Glutamatergic neuron (in vitro differentiated cells): Measurements from ENCODE around the gene CCDC9B. TPM values are rescaled to one million over a fixed set of nuclear protein-coding genes. Genes with fewer than 3 reads are reported as not detected.

Source experiments
- DNase-seq: peaks from one replicate; pipeline ENCODE4 v3.0.0; 2022
- H3K27ac Mint-ChIP-seq: one replicate; pipeline ENCODE4 v1.8.0; 2020; ENCODE audit warnings: mild to moderate bottlenecking, mixed read lengths, inconsistent platforms; ENCODE audit not compliant: unreplicated experiment
- H3K27me3 Mint-ChIP-seq: one replicate; pipeline ENCODE4 v1.8.0; 2020; ENCODE audit warnings: mild to moderate bottlenecking, moderate library complexity, mixed read lengths, inconsistent platforms; ENCODE audit not compliant: unreplicated experiment
- H3K36me3 Mint-ChIP-seq: one replicate; pipeline ENCODE4 v1.8.0; 2020; ENCODE audit warnings: mild to moderate bottlenecking, mixed read lengths, inconsistent platforms; ENCODE audit not compliant: unreplicated experiment
- H3K4me1 Mint-ChIP-seq: one replicate; pipeline ENCODE4 v1.8.0; 2020; ENCODE audit warnings: mild to moderate bottlenecking, low read depth, mixed read lengths, inconsistent platforms; ENCODE audit not compliant: unreplicated experiment
- H3K4me3 Mint-ChIP-seq: one replicate; pipeline ENCODE4 v1.8.0; 2020; ENCODE audit warnings: mild to moderate bottlenecking, mixed read lengths, inconsistent platforms; ENCODE audit not compliant: unreplicated experiment
- H3K9me3 Mint-ChIP-seq: one replicate; pipeline ENCODE4 v1.8.0; 2020; ENCODE audit warnings: mild to moderate bottlenecking, moderate library complexity, mixed read lengths, inconsistent platforms; ENCODE audit not compliant: unreplicated experiment
- CTCF ChIP-seq: fragments of 200-600 bp; sonication (generic); IDR thresholded peaks from one replicate; pipeline ENCODE4 v1.5.0; 2021; ENCODE audit not compliant: partially characterized antibody, unreplicated experiment
- total RNA-seq: library from RNA; stranded (reverse); fragmentation: NEBNext Ultra II Directional; extraction: Animal tissue kit (Norgen Biotek cat#: 25700); gene quantifications from one replicate; pipeline ENCODE4 v1.2.1, GENCODE V29; 2021; ENCODE audit not compliant: unreplicated experiment

CCDC9B gene
- total RNA-seq, 1 donor from 2014 or later: 0.49 TPM

- Mint-ChIP-seq H3K27ac (no peak overlapping the region), H3K9me3 (peaks cover 4% of the 10 kb centered on the region), H3K27me3 (peaks cover 11% of the 10 kb centered on the region), H3K4me3 (no peak overlapping the region), H3K36me3 (no peaks in the 10 kb centered on the region), H3K4me1 (peaks cover 21% of the 10 kb centered on the region)
- DNase-seq: peak; percentile 90
- peak; percentile 86 for TF ChIP-seq CTCF
Measured at GRCh38 chr15:40338041-40338657, 2.6 kb downstream of the CCDC9B start.

DNA sequence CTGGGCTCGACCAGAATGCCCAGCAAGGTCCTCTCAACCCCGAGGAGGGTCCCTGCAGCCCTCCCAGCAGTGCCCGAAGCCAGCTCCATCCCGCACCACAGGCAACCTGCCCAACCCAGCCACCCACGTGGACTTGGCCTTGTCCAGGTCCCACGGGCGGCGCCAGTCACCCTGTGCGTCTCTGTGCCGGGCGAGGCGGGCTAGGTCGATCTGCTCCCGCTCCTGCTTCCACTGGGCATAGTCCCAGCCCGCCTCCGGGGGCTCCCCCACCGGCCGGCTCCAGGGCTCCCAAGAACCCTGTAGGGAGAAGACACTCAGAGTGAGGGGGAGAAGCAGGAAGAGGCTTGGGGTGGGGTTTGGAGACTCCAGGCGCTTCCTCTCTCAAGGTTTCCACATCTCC, 3.1 kb downstream of the CCDC9B start:
- H3K4me3 Mint-ChIP-seq: no peak overlapping the region
- no peak for DNase-seq
- peaks cover 14% of the 10 kb centered on the region for H3K27me3 Mint-ChIP-seq
- H3K4me1 Mint-ChIP-seq: peaks cover 25% of the 10 kb centered on the region
- no peak for TF ChIP-seq CTCF
- peaks cover 9% of the 10 kb centered on the region for H3K9me3 Mint-ChIP-seq
- peaks cover 4% of the 10 kb centered on the region for H3K36me3 Mint-ChIP-seq
- H3K27ac Mint-ChIP-seq: no peak overlapping the region

DNA sequence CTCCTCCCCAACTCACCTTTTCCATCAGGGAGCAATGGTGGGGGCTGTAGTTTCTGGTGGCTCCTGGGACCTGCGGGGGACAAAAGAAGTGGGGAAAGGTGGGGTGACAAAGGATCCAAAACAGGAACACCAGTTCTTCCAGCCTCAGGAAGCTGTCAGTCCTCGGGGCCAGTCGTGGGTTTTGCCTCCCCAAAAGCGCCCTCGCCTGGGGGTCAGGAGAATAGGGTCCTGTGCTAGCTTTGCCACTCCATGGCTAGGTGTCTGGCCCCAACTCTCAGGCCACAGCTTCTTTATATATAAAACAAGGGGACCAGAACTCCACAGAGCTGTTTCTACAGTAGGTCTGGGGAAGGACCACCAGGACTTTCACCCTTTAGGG, 4.0 kb downstream of the CCDC9B start:
- H3K4me1 Mint-ChIP-seq: peaks cover 27% of the 10 kb centered on the region
- peaks cover 11% of the 10 kb centered on the region for H3K9me3 Mint-ChIP-seq
- no peak overlapping the region for H3K27ac Mint-ChIP-seq
- DNase-seq: no peak
- H3K4me3 Mint-ChIP-seq: no peak overlapping the region
- peaks cover 14% of the 10 kb centered on the region for H3K27me3 Mint-ChIP-seq
- no peak for TF ChIP-seq CTCF
- peaks cover 4% of the 10 kb centered on the region for H3K36me3 Mint-ChIP-seq

DNA sequence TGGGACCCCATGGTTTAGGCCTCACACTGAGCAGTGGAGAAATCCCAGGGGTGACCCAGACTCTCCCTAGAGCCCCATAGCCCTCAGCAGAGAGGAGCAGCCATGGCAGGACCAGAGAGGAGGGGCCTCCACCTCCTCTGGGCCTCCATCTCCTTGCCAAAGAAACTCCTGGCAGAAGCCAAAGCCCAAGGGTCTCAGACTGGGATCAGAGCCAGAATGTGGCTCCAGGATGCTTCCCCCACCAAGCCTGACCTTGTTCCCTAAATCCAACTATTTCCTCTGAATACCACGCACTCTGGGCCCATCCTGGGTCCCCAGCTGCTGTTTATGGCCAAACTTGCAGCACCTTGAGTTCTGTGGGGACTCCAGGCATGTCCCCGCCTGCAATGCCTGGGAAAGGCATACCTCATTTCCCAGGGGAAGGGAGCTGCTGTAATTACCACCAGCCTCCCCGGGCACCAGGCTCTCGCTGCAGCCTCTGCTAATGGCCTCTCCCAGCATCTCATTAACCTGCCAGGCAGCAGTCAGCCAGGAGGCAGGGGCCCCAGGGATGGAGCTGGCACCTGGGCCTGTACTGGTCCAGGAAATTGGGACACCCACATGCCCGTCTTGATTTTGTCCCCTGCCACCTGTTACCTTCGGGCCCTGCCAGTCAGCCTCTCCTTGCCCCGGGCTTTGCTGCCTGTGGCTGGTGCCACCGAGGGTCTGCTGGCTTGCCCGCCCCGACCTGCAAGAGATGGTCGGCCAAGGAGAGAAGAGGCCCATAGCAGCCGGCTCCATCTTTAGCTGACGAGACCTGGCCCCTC, 4.6 kb downstream of the CCDC9B start:
- DNase-seq: peak; percentile 54
- Mint-ChIP-seq H3K27me3 (peaks cover 14% of the 10 kb centered on the region), H3K9me3 (peaks cover 11% of the 10 kb centered on the region), H3K36me3 (peaks cover 4% of the 10 kb centered on the region), H3K4me3 (no peak overlapping the region), H3K27ac (no peak overlapping the region), H3K4me1 (peaks cover 22% of the 10 kb centered on the region)
- TF ChIP-seq CTCF: no peak
